Brain microvascular endothelial cell (primary cell): ENCODE results near the gene NTN1.

Experiments
- DNase-seq: peaks from one replicate; pipeline ENCODE4 v3.0.0-alpha.2; 2020
- H3K27ac ChIP-seq: fragments of 250-450 bp; sonication (Bioruptor Pico); 2 replicates; pipeline ENCODE4 v1.5.1; 2020; ENCODE audit warnings: mild to moderate bottlenecking, moderate library complexity
- H3K27me3 ChIP-seq: fragments of 250-450 bp; sonication (Bioruptor Pico); replicated peaks from 2 replicates; pipeline ENCODE4 v1.5.1; 2020; ENCODE audit warnings: mild to moderate bottlenecking
- H3K36me3 ChIP-seq: fragments of 250-450 bp; sonication (Bioruptor Pico); replicated peaks from 2 replicates; pipeline ENCODE4 v1.5.1; 2020; ENCODE audit warnings: mild to moderate bottlenecking
- H3K4me3 ChIP-seq: 2 replicates; pipeline ENCODE4 v1.5.1; 2011; ENCODE audit warnings: low read depth, mild to moderate bottlenecking, control low read depth, low read length, moderate library complexity
- CTCF ChIP-seq: IDR thresholded peaks from 2 replicates; pipeline ENCODE4 v1.5.1; 2011; ENCODE audit warnings: low read depth, mild to moderate bottlenecking, moderate library complexity, low read length, control low read depth, inconsistent platforms; ENCODE audit errors: missing control alignments
- in situ Hi-C: cut with HindIII; loops from 2 replicates; pipeline ENCODE4 v1.10.0; 2017; ENCODE audit warnings: low sequenced_read_pairs, low pct_ligation_motif_present

Gene NTN1

GRCh38 chr17:9051561-9051960, 30.3 kb downstream of the NTN1 start:
- H3K27me3 ChIP-seq: no peaks in the 10 kb centered on the region
- TF ChIP-seq CTCF: no peak
- in situ Hi-C loops: no loop called here
- no peak for DNase-seq
- H3K4me3 ChIP-seq: no peak overlapping the region
- H3K36me3 ChIP-seq: no peaks in the 10 kb centered on the region
- H3K27ac ChIP-seq: no peak overlapping the region

- in situ Hi-C loops: no loop called here
- no peak overlapping the region for H3K4me3 ChIP-seq
Observed at GRCh38 chr17:9052921-9053320, 31.6 kb downstream of the NTN1 start.

GRCh38 chr17:9053406-9053805, 32.1 kb downstream of the NTN1 start:
- Histone ChIP-seq H3K36me3 (no peaks in the 10 kb centered on the region), H3K27ac (no peak overlapping the region), H3K27me3 (no peaks in the 10 kb centered on the region), H3K4me3 (no peak overlapping the region)
- TF ChIP-seq CTCF: no peak
- no peak for DNase-seq
- in situ Hi-C loops: no loop called here

More at GRCh38 chr17:9052921-9053320, 31.6 kb downstream of the NTN1 start:
- Histone ChIP-seq H3K27ac (no peak overlapping the region), H3K36me3 (no peaks in the 10 kb centered on the region), H3K27me3 (no peaks in the 10 kb centered on the region)
- no peak for DNase-seq
- no peak for TF ChIP-seq CTCF

GRCh38 chr17:9054126-9054975, 33.0 kb downstream of the NTN1 start:
- no peak for TF ChIP-seq CTCF
- in situ Hi-C loops: no loop called here
- Histone ChIP-seq H3K27ac (no peak overlapping the region), H3K4me3 (no peak overlapping the region), H3K36me3 (no peaks in the 10 kb centered on the region), H3K27me3 (no peaks in the 10 kb centered on the region)
- DNase-seq: no peak

- H3K27me3 ChIP-seq: no peaks in the 10 kb centered on the region
- no peaks in the 10 kb centered on the region for H3K36me3 ChIP-seq
- in situ Hi-C loops: no loop called here
- no peak overlapping the region for H3K27ac ChIP-seq
- no peak for TF ChIP-seq CTCF
- no peak for DNase-seq
- H3K4me3 ChIP-seq: no peak overlapping the region
Observed at GRCh38 chr17:9055281-9055680, 34.0 kb downstream of the NTN1 start.

- H3K27ac ChIP-seq: no peak overlapping the region
- no peak for DNase-seq
- TF ChIP-seq CTCF: no peak
- H3K36me3 ChIP-seq: no peaks in the 10 kb centered on the region
- in situ Hi-C loops: no loop called here
- no peaks in the 10 kb centered on the region for H3K27me3 ChIP-seq
- H3K4me3 ChIP-seq: no peak overlapping the region
Observed at GRCh38 chr17:9056566-9056965, 35.3 kb downstream of the NTN1 start.
